Prostate gland (tissue), 2 donors: ENCODE data around the gene EIF2B1.

Experiments
- POLR2A ChIP-seq: fragments of 450-650 bp; IDR thresholded peaks from one replicate; pipeline ENCODE4 v1.6.1; 2016; ENCODE audit warnings: antibody characterized with exemption, mild to moderate bottlenecking
- POLR2AphosphoS5 ChIP-seq: sonication (generic); formaldehyde crosslinking; IDR thresholded peaks from one replicate; pipeline ENCODE4 v1.6.1; 2017; ENCODE audit warnings: antibody characterized with exemption
- TF ChIP-seq, protein P1 (sequence below), 4 experiments: fragments of 200-600 bp in 2 of 4; fragments of 450-650 bp in 2 of 4; sonication (generic) in 2 of 4; IDR thresholded peaks; 1 replicate in 3 of 4; 2 replicates in 1 of 4; pipeline ENCODE4 v1.5.1; 2016 to 2019; ENCODE audit warnings: antibody characterized with exemption in 4 of 4, mild to moderate bottlenecking in 2 of 4, moderate library complexity in 2 of 4

DNA sequence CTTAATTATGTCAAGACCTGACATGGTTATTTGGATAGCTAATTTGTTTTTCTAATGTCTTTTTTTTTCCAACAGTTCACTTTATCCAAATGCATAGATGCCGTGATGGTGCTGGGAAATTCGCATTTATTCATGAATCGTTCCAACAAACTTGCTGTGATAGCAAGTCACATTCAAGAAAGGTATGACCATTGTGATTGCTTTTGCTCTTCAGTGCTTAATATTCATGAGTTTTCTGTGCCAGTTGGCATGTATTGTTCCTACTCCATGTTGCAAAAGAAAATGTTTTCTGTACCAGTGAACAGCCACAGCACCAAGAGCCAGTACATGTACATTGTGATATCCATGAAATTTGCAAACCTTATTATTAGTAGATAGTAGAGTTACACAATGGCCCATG, 11.9 kb upstream of the EIF2B1 start:
- TF ChIP-seq, protein P1, sequence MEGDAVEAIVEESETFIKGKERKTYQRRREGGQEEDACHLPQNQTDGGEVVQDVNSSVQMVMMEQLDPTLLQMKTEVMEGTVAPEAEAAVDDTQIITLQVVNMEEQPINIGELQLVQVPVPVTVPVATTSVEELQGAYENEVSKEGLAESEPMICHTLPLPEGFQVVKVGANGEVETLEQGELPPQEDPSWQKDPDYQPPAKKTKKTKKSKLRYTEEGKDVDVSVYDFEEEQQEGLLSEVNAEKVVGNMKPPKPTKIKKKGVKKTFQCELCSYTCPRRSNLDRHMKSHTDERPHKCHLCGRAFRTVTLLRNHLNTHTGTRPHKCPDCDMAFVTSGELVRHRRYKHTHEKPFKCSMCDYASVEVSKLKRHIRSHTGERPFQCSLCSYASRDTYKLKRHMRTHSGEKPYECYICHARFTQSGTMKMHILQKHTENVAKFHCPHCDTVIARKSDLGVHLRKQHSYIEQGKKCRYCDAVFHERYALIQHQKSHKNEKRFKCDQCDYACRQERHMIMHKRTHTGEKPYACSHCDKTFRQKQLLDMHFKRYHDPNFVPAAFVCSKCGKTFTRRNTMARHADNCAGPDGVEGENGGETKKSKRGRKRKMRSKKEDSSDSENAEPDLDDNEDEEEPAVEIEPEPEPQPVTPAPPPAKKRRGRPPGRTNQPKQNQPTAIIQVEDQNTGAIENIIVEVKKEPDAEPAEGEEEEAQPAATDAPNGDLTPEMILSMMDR (IDR thresholded peaks at IDR 0.05): no peak
- TF ChIP-seq POLR2AphosphoS5 (no peak), POLR2A (no peak)
